ENCODE measurements around the gene FHOD3.

GRCh38 chr18:36428431-36429029, 131.0 kb downstream of the FHOD3 start:
- TF ChIP-seq USF1 (IDR thresholded peaks at IDR 0.05): no peak
- TF ChIP-seq TEAD4 (IDR thresholded peaks at IDR 0.05): no peak
- no peak for TF ChIP-seq REST (IDR thresholded peaks at IDR 0.05; ENCODE audit: low read depth)

All from Ishikawa (cell line).